GM12878 (cell line): ENCODE results near the gene MESD. TPM values are rescaled to one million over a fixed set of nuclear protein-coding genes. Genes with fewer than 3 reads are reported as not detected.
A peak's percentile ranks its signal among the peaks of the same experiment; 100 is the strongest.

ENCODE experiments used
- ATAC-seq: fragments of 200-7000 bp; cut with Tn5 transposase; 3 replicates; pipeline ENCODE4 v1.9.1; 2020; ENCODE audit warnings: mild to moderate bottlenecking, moderate library complexity
- BruUV-seq: library from RNA; stranded (reverse); fragments of 400-500 nt; replicated peaks from 2 replicates; lab custom pipeline; 2021; lab: Mats Ljungman, UMichigan
- CTCF ChIA-PET: fragments of 300-600 bp; sonication (Branson Sonifier 250); formaldehyde crosslinking; extraction: SDS; loops from one replicate; lab custom pipeline; 2021; ENCODE audit warnings: inconsistent platforms; lab: Yijun Ruan, JAX
- POLR2A ChIA-PET: fragments of 350-600 bp; formaldehyde crosslinking; extraction: SDS; loops from one replicate; lab custom pipeline; 2021; ENCODE audit warnings: inconsistent platforms; lab: Charles Lee
- RAD21 ChIA-PET: fragments of 300-600 bp; sonication (Branson Sonifier 250); formaldehyde crosslinking; loops from one replicate; lab custom pipeline; 2023; ENCODE audit warnings: antibody characterized with exemption; ENCODE audit not compliant: unreplicated experiment; lab: Charles Lee
- SMC1A ChIA-PET: fragments of 300-600 bp; sonication (Branson Sonifier 250); formaldehyde crosslinking; loops from one replicate; lab custom pipeline; 2023; ENCODE audit not compliant: unreplicated experiment, uncharacterized antibody; lab: Charles Lee
- DNase-seq: peaks from one replicate; pipeline ENCODE4 v3.0.0-alpha.2; 2011; ENCODE audit warnings: low read depth, low spot score
- FAIRE-seq: peaks from 3 replicates; lab custom pipeline; 2011; peaks lifted over from hg19 to GRCh38; lab: Jason Lieb, UNC
- H2AFZ ChIP-seq: 2 replicates; pipeline ENCODE4 v1.6.0; 2011; ENCODE audit warnings: low read depth, low read length, control low read depth; ENCODE audit not compliant: control insufficient read depth
- H3K27ac ChIP-seq: 2 replicates; pipeline ENCODE4 v1.5.1; 2011; ENCODE audit warnings: control low read depth; ENCODE audit not compliant: control insufficient read depth, insufficient read depth
- H3K27me3 ChIP-seq, 2 experiments: replicated peaks in 1 of 2; 2 replicates each; pipeline versions ENCODE4 v1.6.0 to v1.6.1; 2011; ENCODE audit warnings: low read length in 1 of 2; ENCODE audit not compliant: control insufficient read depth in 2 of 2, insufficient read depth in 2 of 2
- H3K36me3 ChIP-seq, 2 experiments: 2 replicates each; pipeline ENCODE4 v1.5.1; 2011; ENCODE audit warnings: low read length in 1 of 2; ENCODE audit not compliant: control insufficient read depth in 2 of 2, insufficient read depth in 2 of 2
- H3K4me1 ChIP-seq: 2 replicates; pipeline ENCODE4 v1.6.1; 2011; ENCODE audit warnings: mild to moderate bottlenecking, low read length, moderate library complexity, mixed read lengths; ENCODE audit not compliant: control insufficient read depth, insufficient read depth
- H3K4me2 ChIP-seq: 2 replicates; pipeline ENCODE4 v1.6.0; 2011; ENCODE audit warnings: control low read depth; ENCODE audit not compliant: control insufficient read depth, insufficient read depth
- H3K4me3 ChIP-seq: fragments of 200-600 bp; sonication (generic); 2 replicates; pipeline ENCODE4 v1.5.1; 2016
- H3K79me2 ChIP-seq: 2 replicates; pipeline ENCODE4 v1.6.0; 2011; ENCODE audit warnings: low read length; ENCODE audit not compliant: control insufficient read depth, insufficient read depth
- H3K9ac ChIP-seq: 2 replicates; pipeline ENCODE4 v1.8.0; 2011; ENCODE audit warnings: low read length, control low read depth, mixed read lengths; ENCODE audit not compliant: control insufficient read depth, insufficient read depth
- H3K9me3 ChIP-seq: replicated peaks from 3 replicates; pipeline ENCODE4 v1.5.1; 2011; ENCODE audit warnings: mild to moderate bottlenecking, low read length; ENCODE audit not compliant: control insufficient read depth, insufficient read depth
- H4K20me1 ChIP-seq: 2 replicates; pipeline ENCODE4 v1.6.0; 2011; ENCODE audit not compliant: control insufficient read depth, insufficient read depth
- GATAD2B ChIP-seq: fragments of 450-650 bp; conservative IDR thresholded peaks from 2 replicates; pipeline ENCODE4 v1.6.1; 2017; ENCODE audit warnings: low read depth, mild to moderate bottlenecking, moderate library complexity
- JUND ChIP-seq: IDR thresholded peaks from 2 replicates; pipeline ENCODE4 v1.6.1; 2012; ENCODE audit warnings: low read depth, mild to moderate bottlenecking, low read length, improper control_type of control experiment, moderate library complexity
- LARP7 ChIP-seq: fragments of 450-650 bp; IDR thresholded peaks from 2 replicates; pipeline ENCODE4 v1.6.1; 2017; ENCODE audit warnings: mild to moderate bottlenecking
- NKRF ChIP-seq: fragments of 450-650 bp; conservative IDR thresholded peaks from 2 replicates; pipeline ENCODE4 v1.6.1; 2017; ENCODE audit warnings: mild to moderate bottlenecking, moderate library complexity
- USF2 ChIP-seq: IDR thresholded peaks from 2 replicates; pipeline ENCODE4 v1.6.1; 2011; ENCODE audit warnings: low read depth, low read length, improper control_type of control experiment, borderline replicate concordance
- YY1 ChIP-seq: IDR thresholded peaks from 2 replicates; pipeline ENCODE4 v1.6.1; 2011; ENCODE audit warnings: low read depth, mild to moderate bottlenecking, low read length
- ZNF622 ChIP-seq: fragments of 450-650 bp; IDR thresholded peaks from 2 replicates; pipeline ENCODE4 v1.6.1; 2017; ENCODE audit warnings: mild to moderate bottlenecking, inconsistent platforms
- WGBS: methylation state at CpG from one replicate; pipeline ENCODE4 v1.1.6; 2016; ENCODE audit warnings: low lambda C conversion rate; ENCODE audit not compliant: insufficient replicate concordance, insufficient coverage; ENCODE audit errors: missing lambda C conversion rate; 5-methylcytosine and 5-hydroxymethylcytosine counted together
- in situ Hi-C: fragments of 300-500 bp; cut with MboI; formaldehyde crosslinking; loops from 9 replicates; pipeline ENCODE4 v1.14.3; 2018; ENCODE audit warnings: mixed read lengths
- intact Hi-C: fragments of 100-400 bp; cut with micrococcal nuclease; formaldehyde crosslinking; loops from one replicate; pipeline ENCODE4 v1.14.2; 2022; ENCODE audit not compliant: unreplicated experiment
- polyA plus RNA-seq, 11 experiments: library from polyadenylated mRNA; depleted of rRNA in 4 of 11; unstranded in 6 of 11; stranded (reverse) in 5 of 11; fragments of >200 nt; fragmentation: Nextera tagmentation in 4 of 11; fragmentation: Illumina TruSeq in 1 of 11; extraction: Ambion mirVana in 4 of 11; extraction: Trizol in 1 of 11; gene quantifications; 1 replicate in 1 of 11; 2 replicates in 10 of 11; pipeline versions ENCODE4 v1.2.1 to v1.2.3, GENCODE V29; 2011 to 2016; ENCODE audit warnings: inconsistent platforms in 2 of 11, missing spikeins in 2 of 11, low read depth in 1 of 11
- total RNA-seq, 4 experiments: library from RNA; depleted of rRNA in 3 of 4; stranded (reverse); fragments of >200 nt in 3 of 4; fragmentation: Illumina TruSeq in 1 of 4; extraction: Trizol in 1 of 4; gene quantifications; 2 replicates each; pipeline versions ENCODE4 v1.2.1 to v1.2.3, GENCODE V29; 2013 to 2021

Gene MESD
- total and polyA plus RNA-seq, 10 of the 15 experiments (the other 5 are each of a cell fraction or from before 2014, with no cell fraction given), result 10.2 to 39.8 (median 20.9) TPM

- no peak for DNase-seq
- Histone ChIP-seq H3K9ac (peak overlapping the region; percentile 92), H3K4me1 (peaks cover 19% of the 10 kb centered on the region), H2AFZ (0 out of 2 replicates have a peak overlapping the region, but pooled peaks have one; percentile 26), H3K36me3 (peaks cover 0 to 3% of the 10 kb centered on the region in 2 experiments; a peak in 2 of 4 replicates), H3K9me3 (no peaks in the 10 kb centered on the region; the same call in 2 of the 3 replicates), H4K20me1 (no peaks in the 10 kb centered on the region), H3K27ac (peak overlapping the region; percentile 92), H3K4me2 (peak overlapping the region; percentile 79)
- ChIA-PET POLR2A (interaction anchor here (0.6 to 2.7 kb wide), 6 partner anchors 10 to 1136 kb away, joined by 3 to 12 read pairs (median 4); no protein-coding TSS in a partner anchor), CTCF (interaction anchor here (1.2 to 5.7 kb wide), 3 partner anchors 19 to 264 kb away, joined by 4 to 37 read pairs (median 4); no protein-coding TSS in a partner anchor)
- 4% methylated on average over 36 of the region's 42 CpGs for WGBS
- intact Hi-C loops, result no loop called here
- TF ChIP-seq GATAD2B (peak; percentile 35; the same call in 1 of the 2 replicates), LARP7 (peak; percentile 54; the same call in 1 of the 2 replicates), ZNF622 (no peak), NKRF (peak; percentile 13; the same call in 1 of the 2 replicates), JUND (no peak), YY1 (0 out of 2 replicates have a peak, but pooled peaks have one; percentile 12), USF2 (no peak)
- TF ChIP-seq, all 136 proteins: peak for 4
- ChIA-PET SMC1A (interaction anchor here (0.7 to 2.1 kb wide), 3 partner anchors 11 to 24 kb away, joined by 3 to 5 read pairs (median 3); no protein-coding TSS in a partner anchor), RAD21 (interaction anchor here (1.4 to 3.0 kb wide), 3 partner anchors 14 to 264 kb away, joined by 3 to 13 read pairs (median 6); no protein-coding TSS in a partner anchor)
- in situ Hi-C loops, result no loop called here
- FAIRE-seq (no peak), ATAC-seq (no peak)
- no TSS peak for BruUV-seq
- Histone ChIP-seq H3K27me3 (no peaks in the 10 kb centered on the region), H3K4me3 (peak overlapping the region; percentile 87), H3K79me2 (peaks cover 42% of the 10 kb centered on the region)
These were observed 12.4 kb upstream of the MESD start for GRCh38 chr15:81002009-81002330.
